COR-L47 (cell line): Measurements from ENCODE around the gene GBA3.

Source experiments
- DNase-seq: peaks from one replicate; lab custom pipeline; 2025; lab: John Stamatoyannopoulos, UW

Gene GBA3

DNA sequence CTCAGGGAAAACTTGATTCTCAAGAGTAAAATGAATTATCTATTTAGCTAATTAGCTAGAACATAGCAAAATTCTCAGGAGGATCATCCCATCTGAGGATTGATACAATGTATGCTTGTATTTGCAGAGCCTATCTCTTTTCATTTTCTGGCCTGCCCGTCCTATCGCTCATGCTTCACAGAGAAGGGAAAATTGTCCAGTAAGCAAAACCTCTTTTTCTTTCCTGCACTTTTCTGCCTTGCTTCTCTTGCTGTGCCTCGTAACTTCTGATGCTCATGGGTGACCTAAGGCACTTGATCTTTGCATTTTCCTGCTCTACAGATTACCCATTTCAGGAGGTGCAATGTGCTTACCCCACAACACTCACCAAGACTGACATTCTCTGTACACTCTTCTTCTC lies 88.1 kb downstream of the GBA3 start:
- no peak for DNase-seq

- DNase-seq, result no peak
Measured at GRCh38 chr4:22787753-22788375, 95.1 kb downstream of the GBA3 start.

DNA sequence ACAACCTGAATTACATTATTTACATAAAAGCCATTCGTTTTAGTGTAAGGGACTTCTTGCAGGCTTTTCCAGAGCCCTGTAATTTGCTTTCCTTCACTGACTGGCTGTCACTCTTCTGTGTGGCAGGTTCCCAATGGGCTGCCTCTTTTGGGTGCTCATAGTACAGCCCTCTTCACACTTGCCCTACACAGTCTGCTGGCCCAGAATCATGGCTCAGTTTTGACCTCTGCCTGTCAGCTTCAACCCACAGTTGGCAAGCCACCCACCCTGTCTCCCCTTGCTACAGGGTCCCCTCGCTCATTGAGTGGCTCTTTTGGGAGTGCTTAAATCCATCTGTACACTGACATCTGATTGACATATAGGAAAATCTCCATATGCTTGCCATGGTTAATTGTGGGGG lies 97.9 kb downstream of the GBA3 start:
- no peak for DNase-seq

DNA sequence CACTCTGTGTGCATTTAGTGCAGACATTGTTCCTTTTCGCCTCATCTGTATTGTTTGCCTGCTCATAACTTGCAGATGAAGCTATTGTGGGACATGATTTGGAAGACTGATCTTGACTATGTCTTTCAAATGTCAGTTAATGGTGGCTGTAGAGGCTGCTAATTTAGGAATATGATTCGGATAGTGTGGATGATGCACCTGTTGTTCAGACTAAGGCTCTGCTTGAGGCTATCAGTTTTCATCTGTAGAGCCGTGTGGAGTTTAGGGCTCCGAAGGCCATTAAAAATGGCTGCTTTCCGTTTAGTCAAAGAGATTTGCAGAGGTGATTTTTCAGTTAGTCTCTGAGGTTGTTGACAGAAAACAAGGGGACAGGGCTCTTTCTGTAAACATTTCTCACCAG lies 102.0 kb downstream of the GBA3 start:
- DNase-seq, result no peak

DNA sequence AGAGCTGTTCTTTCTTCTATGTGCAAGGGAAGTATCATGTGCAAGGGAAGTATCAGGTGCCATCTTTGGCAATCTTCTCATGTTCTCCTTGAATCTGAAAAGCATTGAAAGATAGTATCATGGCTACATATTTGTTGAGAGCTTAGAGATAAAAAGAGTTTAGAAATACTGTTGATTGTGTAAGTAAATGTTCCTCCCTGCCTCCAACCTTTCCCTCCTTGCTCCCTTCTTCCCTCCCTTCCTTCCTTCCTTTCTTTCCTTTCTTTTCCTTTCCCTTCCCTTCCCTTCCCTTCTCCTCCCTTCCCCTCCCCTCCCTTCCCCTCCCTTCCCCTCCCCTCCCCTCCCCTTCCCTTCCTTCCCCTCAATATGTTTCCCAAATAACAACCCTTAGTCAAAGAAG lies 108.7 kb downstream of the GBA3 start:
- DNase-seq, result no peak

DNA sequence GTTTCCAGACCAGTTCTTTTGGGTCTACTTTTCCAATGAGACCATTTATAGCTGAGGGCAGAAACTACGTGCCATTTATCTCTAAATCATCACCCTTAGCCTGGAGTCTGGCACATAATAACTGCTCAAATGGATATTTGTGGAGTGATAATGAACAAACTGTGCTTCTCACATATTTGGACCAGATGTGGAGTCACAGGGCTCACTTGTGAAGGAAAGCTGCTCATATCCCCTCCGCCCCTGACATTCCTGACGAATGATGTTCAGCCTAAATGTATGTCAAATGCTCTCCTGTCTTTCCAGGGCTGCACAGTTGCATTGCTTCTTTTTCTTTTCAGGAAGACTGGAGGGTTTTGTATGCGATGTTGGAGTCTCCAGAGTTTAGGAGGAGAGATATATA lies 110.1 kb downstream of the GBA3 start:
- no peak for DNase-seq

GRCh38 chr4:22803512-22803911 lies 110.8 kb downstream of the GBA3 start:
- DNase-seq, result no peak

- DNase-seq, result no peak
Measured at GRCh38 chr4:22814906-22815305, 122.2 kb downstream of the GBA3 start.

GRCh38 chr4:22824091-22824490 lies 131.4 kb downstream of the GBA3 start:
- no peak for DNase-seq

- DNase-seq, result peak; percentile 26
Measured at GRCh38 chr4:22842360-22843018, 149.8 kb downstream of the GBA3 start.

DNA sequence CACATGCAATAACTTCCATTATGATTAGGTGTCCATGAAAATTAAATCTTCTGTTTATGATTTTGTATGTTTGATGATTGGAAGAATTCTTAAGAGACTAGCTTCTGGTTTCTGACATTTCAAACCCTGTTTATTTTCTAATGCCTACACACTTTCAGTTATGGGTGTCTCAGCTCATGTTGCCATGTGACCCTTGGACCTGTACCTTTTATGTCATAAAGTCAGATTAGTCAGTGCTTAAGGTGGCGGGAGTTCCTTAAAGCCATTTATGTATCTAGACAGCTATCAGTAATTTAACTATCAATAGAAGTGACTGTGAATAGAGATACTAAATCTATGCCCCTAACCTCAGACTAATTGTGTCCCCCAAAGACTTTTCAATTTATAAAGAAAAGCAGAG lies 155.6 kb downstream of the GBA3 start:
- DNase-seq, result no peak

GRCh38 chr4:22850055-22850454 lies 157.3 kb downstream of the GBA3 start:
- DNase-seq, result peak; percentile 81

GRCh38 chr4:22850630-22851029 lies 157.9 kb downstream of the GBA3 start:
- no peak for DNase-seq

DNA sequence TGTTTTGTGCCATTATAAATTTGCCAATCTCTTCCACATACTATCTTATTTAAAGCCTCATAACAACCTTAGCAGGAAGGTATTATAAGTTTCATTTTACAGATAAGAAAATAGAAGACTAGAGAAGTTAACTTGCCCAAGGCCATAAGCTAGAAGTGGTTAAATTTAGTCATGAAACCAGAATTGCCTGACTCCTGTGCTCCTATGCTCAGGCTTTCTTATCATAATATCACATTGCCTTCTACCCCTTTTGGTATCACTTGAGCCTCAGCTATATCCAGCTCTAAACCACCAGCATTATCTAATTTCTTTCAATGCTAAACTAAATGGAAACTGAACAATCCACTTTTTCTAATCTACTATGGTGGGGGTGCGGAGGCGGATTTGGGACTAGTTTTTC lies 164.7 kb downstream of the GBA3 start:
- no peak for DNase-seq

GRCh38 chr4:22859318-22859717 lies 166.6 kb downstream of the GBA3 start:
- no peak for DNase-seq
